SHP77 treated with DMSO at 0.1 percent for 48 hours (cell line): Measurements from ENCODE around the gene ZNHIT2.
A peak's percentile ranks its signal among the peaks of the same experiment; 100 is the strongest.

Experiments used
- DNase-seq: peaks from one replicate; lab custom pipeline; 2025; lab: John Stamatoyannopoulos, UW

The ZNHIT2 gene

DNA sequence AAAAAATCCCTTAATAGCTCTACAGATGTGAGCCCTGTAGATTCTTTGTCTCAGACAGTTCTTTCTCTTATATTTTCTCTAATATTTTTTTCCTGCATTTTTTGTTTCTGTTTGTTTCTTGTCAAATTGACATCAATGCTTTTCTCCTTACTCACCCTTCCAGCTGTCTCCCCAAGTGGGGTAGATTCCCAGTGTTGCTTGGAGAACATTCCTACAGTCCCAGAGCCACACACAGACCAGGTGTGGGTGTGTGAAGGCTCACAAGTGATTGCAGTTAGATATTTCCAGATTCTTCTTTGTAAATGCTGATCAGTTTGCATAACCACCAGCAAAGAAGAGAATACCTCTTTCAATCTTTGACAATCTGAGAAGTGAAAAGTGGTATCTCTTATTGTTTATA is 14.0 kb downstream of the ZNHIT2 start:
- DNase-seq, result no peak

DNA sequence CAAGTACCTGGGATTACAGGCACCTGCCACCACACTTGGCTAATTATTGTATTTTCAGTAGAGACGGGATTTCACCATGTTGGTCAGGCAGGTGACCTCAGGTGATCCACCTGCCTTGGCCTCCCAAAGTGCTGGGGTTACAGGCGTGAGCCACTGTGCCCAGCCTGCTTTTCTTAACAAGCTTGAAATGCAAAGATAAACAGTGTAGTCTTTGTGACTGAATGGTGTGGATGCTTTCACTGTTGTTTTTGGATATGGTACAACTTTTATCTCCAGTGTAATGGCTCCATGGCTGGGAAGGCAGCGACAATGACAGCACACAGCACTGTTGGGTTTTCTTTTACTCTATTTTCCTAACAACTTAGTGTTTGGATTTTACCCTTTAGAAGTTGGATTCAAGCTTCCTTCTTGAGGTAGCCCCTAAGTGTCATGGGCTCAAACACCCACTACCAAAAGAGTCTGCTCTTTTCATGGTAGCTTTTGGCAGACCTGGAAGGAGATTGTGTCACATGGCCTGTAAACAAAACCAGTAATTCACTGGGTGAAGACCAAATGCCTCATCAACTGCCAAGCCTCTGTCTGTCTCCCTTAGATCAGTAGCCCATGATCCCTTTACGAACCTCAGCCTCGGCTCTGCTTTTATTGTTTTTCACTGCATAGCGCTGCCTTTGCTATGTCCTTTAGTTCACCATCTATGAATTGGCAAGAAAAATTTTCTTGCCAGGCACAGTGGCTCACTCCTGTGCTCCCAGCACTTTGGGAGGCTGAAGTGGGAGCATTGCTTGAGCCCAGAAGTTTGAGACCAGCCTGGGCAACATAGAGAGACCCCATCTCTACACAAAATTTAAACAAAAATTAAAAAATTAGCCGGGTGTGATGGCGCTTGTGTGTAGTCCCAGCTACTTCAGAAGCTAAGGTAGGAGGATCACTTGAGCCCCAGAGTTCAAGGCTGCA is 15.1 kb downstream of the ZNHIT2 start:
- DNase-seq, result no peak

- DNase-seq, result no peak
Measured at GRCh38 chr11:65100674-65101350, 16.7 kb downstream of the ZNHIT2 start.

DNA sequence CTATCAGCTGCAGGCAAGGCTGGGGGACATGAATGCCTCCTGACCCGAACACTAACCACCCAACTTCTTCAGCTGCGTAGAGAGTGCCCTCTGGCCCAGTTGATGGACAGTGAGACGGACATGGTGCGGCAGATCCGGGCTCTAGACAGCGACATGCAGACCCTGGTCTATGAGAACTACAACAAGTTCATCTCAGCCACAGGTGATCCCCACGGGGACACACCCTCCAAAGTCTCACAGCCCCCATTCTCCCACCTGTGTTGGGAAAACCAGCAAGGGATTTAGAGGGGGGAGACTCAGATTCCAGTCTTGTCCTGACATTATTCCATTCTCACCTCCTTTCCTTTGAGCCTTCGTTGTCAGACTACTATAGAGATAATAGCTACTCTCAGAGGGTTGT is 20.6 kb downstream of the ZNHIT2 start:
- DNase-seq, result no peak

GRCh38 chr11:65095974-65096806 is 21.3 kb downstream of the ZNHIT2 start, which contains the start of gene VPS51:
VPS51 (plus strand) TSS chr11:65096214; CDS start chr11:65096251, 37 bp downstream.
- DNase-seq, result peak; percentile 49

- no peak for DNase-seq
Measured at GRCh38 chr11:65095427-65095826, 22.1 kb downstream of the ZNHIT2 start.

DNA sequence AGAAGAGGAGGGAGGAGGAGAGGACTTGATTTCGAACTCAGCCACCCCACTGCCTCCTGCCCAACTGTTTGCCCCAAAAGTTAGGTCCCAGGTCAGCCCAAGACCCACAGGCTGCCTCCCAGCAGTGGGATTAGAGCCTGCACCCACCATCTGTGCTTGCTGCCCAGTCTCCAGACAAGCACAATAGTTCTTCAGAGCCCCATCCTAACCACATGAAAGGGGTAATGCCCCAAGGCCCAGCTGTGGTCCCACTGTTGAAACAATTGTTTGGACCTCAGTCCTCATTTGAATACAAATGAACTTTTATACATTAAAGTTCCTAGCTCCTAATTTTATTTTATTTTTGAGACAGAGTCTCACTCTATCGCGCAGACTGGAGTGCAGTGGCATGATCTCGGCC is 26.9 kb downstream of the ZNHIT2 start:
- DNase-seq, result no peak

GRCh38 chr11:65089621-65090020 is 27.9 kb downstream of the ZNHIT2 start:
- DNase-seq, result no peak

DNA sequence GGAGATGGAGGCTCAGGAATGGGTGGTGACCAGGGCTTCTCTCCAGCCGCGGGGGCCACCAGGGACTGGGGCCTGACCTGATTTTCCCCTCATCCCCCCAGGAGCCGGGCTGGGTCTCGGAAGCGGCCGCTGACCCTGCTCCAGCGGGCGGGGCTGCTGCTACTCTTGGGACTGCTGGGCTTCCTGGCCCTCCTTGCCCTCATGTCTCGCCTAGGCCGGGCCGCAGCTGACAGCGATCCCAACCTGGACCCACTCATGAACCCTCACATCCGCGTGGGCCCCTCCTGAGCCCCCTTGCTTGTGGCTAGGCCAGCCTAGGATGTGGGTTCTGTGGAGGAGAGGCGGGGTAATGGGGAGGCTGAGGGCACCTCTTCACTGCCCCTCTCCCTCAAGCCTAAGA is 29.7 kb downstream of the ZNHIT2 start:
- DNase-seq, result no peak

DNA sequence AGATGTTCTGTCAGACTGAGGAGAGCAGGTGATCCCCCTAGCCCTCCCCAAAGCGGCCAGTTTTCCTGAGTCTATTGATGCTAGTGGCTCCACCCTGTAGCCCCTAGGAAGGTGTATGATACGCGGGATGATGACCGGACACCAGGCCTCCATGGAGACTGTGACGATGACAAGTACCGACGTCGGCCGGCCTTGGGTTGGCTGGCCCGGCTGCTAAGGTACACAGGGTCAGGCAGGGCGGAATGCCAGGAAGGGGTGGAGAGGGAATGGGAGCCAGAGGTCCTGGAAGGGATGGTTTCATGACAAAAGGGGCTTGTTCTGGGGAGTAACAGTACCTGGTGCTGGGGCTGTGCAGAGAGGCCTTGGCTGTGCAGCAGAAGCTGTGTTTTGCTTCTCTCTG is 30.3 kb downstream of the ZNHIT2 start:
- DNase-seq, result no peak

DNA sequence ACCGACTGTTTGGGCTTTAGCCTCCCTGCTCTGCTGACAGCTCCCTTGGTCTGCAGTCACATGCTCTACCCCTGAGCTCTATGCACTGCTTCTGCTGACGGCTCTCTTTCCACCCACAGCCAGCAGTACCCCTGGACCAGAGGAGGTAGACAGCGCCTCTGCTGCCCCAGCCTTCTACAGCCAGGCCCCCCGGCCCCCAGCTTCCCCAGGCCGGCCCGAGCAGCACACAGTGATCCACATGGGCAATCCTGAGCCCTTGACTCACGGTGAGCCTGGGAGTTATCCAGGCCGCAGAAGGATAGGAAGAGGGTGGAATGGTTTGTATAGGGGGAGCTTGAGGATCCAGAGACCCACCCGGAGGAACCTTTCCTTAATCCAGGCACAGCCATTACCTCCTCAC is 30.7 kb downstream of the ZNHIT2 start:
- DNase-seq, result no peak

DNA sequence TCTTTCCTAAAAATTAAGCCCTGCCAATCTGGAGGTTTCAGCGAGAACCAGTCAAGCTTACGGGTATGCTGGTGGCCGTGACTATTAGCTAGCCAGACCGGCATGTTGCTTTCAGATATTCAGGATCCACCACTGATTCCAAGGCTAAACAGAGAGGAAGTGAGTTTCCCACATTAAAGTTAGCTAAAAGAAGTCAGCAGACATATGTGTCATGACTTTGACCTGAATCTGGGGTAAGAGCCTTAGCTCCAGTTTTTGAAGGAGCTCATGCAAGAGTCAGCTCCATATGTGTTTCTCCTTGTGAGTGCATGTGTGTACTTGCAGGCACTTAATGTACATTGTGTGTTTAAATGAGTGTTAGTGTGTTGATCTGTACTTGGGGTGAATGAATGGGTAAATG is 32.1 kb downstream of the ZNHIT2 start:
- DNase-seq, result no peak

- no peak for DNase-seq
Measured at GRCh38 chr11:65084598-65085375, 32.7 kb downstream of the ZNHIT2 start.

DNA sequence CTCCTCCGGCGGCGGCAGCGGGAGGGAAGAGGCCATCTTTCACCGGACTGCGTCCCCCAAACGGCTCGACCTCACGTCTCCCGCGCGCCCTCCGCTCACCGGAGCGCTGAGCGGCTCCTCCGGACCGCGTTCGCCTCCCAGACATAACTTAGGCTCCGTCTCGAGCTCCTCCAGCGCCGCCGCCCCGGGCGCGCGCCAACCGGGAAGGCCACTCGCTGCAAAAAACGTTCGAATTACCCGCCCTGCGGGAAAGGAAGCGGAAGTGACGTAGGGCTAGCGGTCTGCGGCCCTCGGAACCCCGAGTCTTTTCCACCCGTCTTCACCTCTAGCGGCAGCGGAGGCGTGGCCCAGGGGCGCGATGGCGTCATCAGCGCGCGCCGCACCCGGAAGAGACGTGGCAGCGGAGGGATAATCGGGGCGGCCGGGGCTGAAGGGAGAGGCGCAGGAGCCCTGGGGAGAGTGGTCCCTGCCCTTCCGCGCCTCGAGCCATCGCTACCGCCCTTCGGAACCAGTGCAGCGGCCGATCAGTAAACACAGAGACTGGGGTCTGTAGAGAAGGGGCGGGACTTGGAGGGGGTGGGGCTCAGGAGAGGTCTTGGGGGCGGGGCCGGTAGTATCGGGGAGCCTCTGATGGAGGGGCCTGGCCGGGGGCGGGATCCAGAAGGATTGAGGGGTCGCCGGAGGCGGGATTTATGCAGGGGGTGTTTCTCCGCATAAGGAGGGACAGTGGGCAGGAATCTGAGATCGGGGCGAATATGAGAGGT is 33.5 kb downstream of the ZNHIT2 start, which contains the start of the genes CDCA5 and ZFPL1:
Gene CDCA5, minus strand, starts transcription at position 207 of the 764 bp plus-strand sequence. Its CDS starts 62 bp downstream, at position 145.
Gene ZFPL1, plus strand, starts transcription at position 389 of the 764 bp plus-strand sequence. CDS start 477 bp downstream, outside the sequence.
- peak; percentile 66 for DNase-seq

- DNase-seq, result no peak
Measured at GRCh38 chr11:65083134-65083833, 34.2 kb downstream of the ZNHIT2 start.

DNA sequence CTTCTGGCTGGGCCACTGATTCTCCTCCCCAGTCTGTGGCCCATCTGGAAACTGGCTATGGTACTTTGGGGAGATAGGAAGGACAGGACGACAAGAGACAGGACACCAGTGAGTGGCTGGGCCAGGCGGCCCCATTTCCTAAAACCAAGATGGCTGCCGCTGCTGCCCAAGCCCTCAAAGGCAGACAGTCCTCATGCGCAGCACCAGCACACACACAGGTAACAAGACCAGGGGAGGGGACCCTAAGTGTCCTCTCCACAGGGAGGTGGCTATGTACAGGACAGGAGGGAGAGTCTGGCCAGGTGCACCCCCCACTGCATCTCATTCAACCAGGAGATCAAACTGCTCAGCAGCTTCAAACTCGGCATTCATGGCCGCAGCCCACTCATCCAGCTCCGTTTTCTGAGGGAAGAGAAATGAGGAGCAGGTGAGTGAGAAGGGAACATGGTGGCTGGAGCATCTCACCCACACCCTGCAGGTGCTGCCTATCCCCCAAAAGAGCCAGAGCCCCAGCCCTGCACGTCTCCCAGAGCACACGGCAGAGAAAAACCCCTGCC is 38.6 kb downstream of the ZNHIT2 start:
- no peak for DNase-seq

GRCh38 chr11:65078151-65078550 is 39.4 kb downstream of the ZNHIT2 start:
- DNase-seq, result no peak

- no peak for DNase-seq
Measured at GRCh38 chr11:65077451-65077850, 40.0 kb downstream of the ZNHIT2 start.

DNA sequence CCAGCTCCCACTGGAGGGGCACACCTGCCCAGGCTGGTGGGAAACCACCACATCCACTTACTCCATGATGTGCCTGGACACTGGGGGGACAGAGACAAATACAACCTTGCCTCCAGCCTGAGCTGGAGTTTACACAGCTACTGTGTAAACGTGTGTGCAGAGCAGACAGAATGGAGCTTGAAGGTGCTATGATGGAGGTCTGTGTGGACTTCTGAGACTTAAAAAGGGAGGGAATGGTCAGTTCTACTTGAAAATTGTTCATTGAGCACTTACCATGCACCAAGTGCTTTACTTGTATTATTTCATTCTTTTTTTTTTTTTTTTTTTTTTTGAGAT is 44.9 kb downstream of the ZNHIT2 start:
- no peak for DNase-seq
